Lower leg skin (tissue), 4 donors: Measurements from ENCODE around the gene RHBDL1. TPM values are rescaled to one million over a fixed set of nuclear protein-coding genes. Genes with fewer than 3 reads are reported as not detected.
A peak's percentile ranks its signal among the peaks of the same experiment; 100 is the strongest.

Experiments
- DNase-seq, 2 donors: peaks; one replicate each; pipeline ENCODE4 v3.0.0-alpha.2; 2019; ENCODE audit warnings: low spot score in 2 of 2
- H3K4me3 ChIP-seq: fragments of 200-600 bp; sonication (generic); 2 replicates; pipeline ENCODE4 v1.5.1; 2017; ENCODE audit warnings: mild to moderate bottlenecking, low read depth; ENCODE audit not compliant: poor library complexity, severe bottlenecking
- CTCF ChIP-seq, 3 donors: fragments of 450-650 bp; IDR thresholded peaks; one replicate each; pipeline ENCODE4 v1.5.1; 2016; ENCODE audit warnings: antibody characterized with exemption in 3 of 3, mild to moderate bottlenecking in 3 of 3, moderate library complexity in 2 of 3
- POLR2A ChIP-seq, 2 donors: fragments of 450-650 bp; IDR thresholded peaks; one replicate each; pipeline ENCODE4 v1.6.1; 2016 to 2017; ENCODE audit warnings: antibody characterized with exemption in 2 of 2, mild to moderate bottlenecking in 1 of 2, moderate library complexity in 1 of 2
- whole genome bisulfite sequencing, 2 donors: methylation state at CpG; one replicate each; pipeline ENCODE4 v1.1.5; 2018; 5-methylcytosine and 5-hydroxymethylcytosine counted together
- intact Hi-C: fragments of 100-400 bp; cut with DNase I; formaldehyde crosslinking; loops from one replicate; pipeline ENCODE4 v1.15.0; 2023; ENCODE audit warnings: low total_unique reads
- total RNA-seq, 4 donors: library from RNA; depleted of rRNA; stranded (reverse); fragments of >200 nt; gene quantifications; one replicate each; pipeline ENCODE4 v1.1.0, GENCODE V29; 2016

The RHBDL1 gene
- total RNA-seq, 4 donors from 2014 or later: 1.4 to 5.3 (median 2.6) TPM

DNA sequence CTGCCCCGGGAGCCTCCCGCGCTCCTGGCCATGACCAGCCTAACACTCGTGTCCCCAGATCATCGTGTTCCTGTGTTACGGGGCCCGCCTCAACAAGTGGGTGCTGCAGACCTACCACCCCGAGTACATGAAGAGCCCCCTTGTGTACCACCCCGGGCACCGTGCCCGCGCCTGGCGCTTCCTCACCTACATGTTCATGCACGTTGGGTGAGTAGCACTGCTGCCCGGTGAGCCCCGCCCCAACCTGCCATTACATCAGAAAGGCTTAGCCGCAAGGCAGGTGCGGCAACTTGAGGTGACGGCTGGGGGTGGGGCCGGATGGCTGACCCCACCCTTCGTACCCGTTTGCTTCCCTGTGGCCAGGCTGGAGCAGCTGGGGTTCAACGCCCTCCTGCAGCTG is 1.4 kb downstream of the RHBDL1 start:
- TF ChIP-seq POLR2A (IDR thresholded peaks at IDR 0.05) (no peak), CTCF (IDR thresholded peaks at IDR 0.05) (no peak)
- H3K4me3 ChIP-seq: no peak overlapping the region
- WGBS, 2 donors: 49 to 57% methylated on average over 21 to 22 of the region's 23 CpGs
- DNase-seq: peak; percentile 76 to 93
- intact Hi-C loops: no loop called here

DNA sequence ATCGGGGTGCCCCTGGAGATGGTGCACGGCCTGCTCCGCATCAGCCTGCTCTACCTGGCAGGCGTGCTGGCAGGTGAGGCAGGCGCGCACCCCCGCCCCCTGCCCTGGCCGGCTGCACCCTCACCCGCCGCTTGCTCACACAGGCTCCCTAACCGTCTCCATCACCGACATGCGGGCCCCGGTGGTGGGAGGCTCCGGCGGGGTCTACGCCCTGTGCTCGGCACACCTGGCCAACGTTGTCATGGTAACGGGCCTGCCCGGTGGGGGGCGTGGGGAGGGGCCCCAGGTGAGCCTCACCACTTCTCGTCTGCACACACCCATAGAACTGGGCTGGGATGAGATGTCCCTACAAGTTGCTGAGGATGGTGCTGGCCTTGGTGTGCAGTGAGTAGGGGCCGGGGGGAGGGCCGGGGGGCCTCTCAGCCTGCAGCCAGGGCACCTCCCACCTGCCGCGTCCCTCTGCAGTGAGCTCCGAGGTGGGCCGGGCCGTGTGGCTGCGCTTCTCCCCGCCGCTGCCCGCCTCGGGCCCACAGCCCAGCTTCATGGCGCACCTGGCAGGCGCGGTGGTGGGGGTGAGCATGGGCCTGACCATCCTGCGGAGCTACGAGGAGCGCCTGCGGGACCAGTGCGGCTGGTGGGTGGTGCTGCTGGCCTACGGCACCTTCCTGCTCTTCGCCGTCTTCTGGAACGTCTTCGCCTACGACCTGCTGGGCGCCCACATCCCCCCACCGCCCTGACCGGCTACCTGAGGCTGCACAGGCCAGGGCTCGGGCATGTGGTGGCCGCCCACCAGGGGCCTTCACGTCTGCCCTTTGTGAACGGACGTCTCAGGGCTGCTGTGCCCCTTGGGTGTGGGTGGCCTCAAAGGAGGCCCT is 2.1 kb downstream of the RHBDL1 start:
- 32 to 38% methylated on average over 19 to 48 of the region's 57 CpGs for WGBS, 2 donors
- intact Hi-C loops: no loop called here
- no peak overlapping the region for H3K4me3 ChIP-seq
- DNase-seq: no peak
- TF ChIP-seq POLR2A (IDR thresholded peaks at IDR 0.05) (no peak), CTCF (IDR thresholded peaks at IDR 0.05) (no peak)

DNA sequence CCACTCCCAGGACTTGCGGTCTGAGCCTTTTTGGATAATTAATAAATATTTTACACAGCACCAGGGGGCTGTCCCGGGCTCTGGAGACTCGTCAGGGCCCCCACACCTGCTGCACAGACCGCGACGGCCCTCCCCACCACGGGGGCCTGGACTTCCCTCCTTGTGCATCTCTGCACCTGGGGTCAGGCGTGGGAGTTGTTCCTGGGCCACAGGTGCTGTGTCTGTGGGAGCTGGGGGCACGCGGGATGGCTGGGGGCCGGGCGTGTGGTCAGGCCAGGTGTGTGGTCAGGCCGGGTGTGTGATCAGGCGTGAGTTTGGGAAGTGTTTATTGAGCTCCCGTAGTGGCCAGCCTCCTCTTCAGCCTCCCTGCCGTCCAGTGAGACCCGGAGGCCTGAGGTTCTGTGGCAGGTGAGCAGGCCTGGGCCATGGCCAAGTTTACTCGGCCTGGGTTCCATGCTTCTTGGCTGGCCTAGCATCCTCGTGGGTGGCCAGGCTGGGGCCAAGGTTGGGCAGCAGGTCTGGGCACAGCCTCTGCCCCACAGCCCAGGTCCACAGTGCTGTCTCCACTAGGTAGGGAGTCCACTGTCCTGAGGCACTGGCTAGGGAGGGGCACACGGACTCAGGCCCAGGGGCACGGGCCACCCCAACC is 2.9 kb downstream of the RHBDL1 start:
- TF ChIP-seq POLR2A (IDR thresholded peaks at IDR 0.05) (no peak), CTCF (IDR thresholded peaks at IDR 0.05) (no peak)
- no peak overlapping the region for H3K4me3 ChIP-seq
- DNase-seq: no peak
- WGBS, 2 donors: 62 to 73% methylated on average over 10 to 20 of the region's 21 CpGs
- intact Hi-C loops: no loop called here

DNA sequence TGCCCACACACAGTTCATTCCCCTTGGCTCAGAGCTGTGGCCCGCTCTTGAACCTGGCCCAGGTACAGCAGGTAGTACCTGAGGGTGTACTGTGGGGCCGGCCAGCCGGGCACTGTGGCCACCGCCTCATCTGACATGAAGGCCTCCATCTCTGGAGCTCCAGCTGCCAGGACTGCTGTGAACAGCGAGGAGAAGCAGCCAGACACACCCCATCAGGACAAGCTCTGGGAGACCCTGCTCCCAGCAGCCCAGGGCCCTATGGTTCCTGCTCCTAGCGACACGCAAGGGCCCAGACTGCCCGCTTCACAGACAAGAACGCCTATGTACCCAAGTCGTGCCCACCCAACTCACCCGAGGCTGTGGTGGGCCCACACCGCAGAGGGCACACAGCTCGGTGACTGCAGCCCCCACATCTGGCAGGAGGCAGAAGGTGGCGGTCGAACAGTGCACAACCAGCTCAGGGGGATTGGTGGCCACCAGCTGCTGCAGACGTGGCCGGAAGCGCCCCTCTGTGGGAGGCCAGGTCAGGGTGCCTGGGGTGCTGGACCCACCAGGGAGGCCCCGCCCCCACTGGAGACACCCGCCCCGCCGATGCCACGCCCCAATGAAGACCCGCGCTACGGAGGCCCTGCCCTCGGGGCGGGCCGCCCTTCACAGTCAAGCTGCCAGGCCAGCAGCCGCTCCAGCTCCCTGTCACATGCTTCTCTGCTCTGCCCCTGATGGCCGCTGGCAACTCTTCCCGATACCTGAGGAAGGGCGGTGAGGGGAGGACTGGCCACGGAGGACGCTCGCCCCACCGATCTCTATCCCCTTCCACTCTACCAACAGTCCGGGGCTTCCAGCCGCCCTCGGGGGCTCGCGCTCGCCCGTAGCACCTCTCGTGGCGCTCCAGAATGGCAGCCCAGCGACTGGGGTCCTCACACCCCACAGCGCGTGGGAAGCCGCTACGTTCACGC is 3.7 kb downstream of the RHBDL1 start:
- intact Hi-C loops: no loop called here
- H3K4me3 ChIP-seq: peak overlapping the region; percentile 2
- DNase-seq: peak; percentile 62 to 94
- WGBS, 2 donors: 7 to 30% methylated on average over 21 to 28 of the region's 52 CpGs
- TF ChIP-seq CTCF (IDR thresholded peaks at IDR 0.05) (no peak), POLR2A (IDR thresholded peaks at IDR 0.05) (no peak)

DNA sequence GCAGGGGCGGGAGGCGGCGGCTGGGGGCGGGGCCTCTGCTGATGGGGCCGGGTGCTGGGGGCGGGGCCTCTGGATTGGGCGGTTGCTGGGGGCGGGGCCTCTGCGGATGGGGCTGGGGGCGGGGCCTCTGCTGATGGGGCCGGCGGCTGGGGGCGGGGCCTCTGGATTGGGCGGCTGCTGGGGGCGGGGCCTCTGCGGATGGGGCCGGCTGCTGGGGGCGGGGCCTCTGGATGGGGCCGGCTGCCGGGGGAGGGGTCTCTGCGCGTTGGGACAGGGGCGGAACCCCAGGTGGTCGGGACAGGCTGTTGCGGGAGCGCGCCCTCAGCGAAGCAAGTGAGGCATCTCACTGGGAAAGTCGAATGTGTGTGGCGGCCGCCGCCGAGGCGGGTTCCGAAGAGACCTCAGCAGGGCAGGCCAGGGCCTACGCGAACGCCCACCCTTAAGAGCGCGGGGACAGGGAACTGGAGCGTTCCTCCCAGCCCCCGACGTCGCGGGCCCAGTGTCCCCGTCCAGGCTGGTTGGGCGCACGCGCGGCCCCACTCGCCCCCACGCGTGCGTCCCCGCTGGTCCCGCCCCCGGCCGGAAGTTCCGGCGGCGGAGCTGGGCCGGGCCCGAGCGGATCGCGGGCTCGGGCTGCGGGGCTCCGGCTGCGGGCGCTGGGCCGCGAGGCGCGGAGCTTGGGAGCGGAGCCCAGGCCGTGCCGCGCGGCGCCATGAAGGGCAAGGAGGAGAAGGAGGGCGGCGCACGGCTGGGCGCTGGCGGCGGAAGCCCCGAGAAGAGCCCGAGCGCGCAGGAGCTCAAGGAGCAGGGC is 4.5 kb downstream of the RHBDL1 start, which contains the start of gene STUB1:
Gene STUB1, plus strand, starts transcription at position 597 of the 811 bp plus-strand sequence. Its CDS starts 116 bp downstream, at position 713.
- WGBS, 2 donors: 1 to 3% methylated on average over 12 to 65 of the region's 91 CpGs
- H3K4me3 ChIP-seq: peak within 1 kb of the TSS; percentile 76
- DNase-seq: peak; percentile 83 to 98
- intact Hi-C loops: no loop called here
- TF ChIP-seq POLR2A (IDR thresholded peaks at IDR 0.05) (peak in 1 of 2 donors; percentile 5), CTCF (IDR thresholded peaks at IDR 0.05) (no peak)
